ENCODE measurements around the gene GLCCI1.

GRCh38 chr7:7972128-7972527, 3.5 kb downstream of the GLCCI1 start:
- no peak for TF ChIP-seq POLR2A (IDR thresholded peaks at IDR 0.05; ENCODE audit: low read length)
- no peak for TF ChIP-seq GATA1 (IDR thresholded peaks at IDR 0.05; ENCODE audit: low read depth, low read length)
